Breast epithelium (tissue), 4 donors: ENCODE results near the gene CEP19. TPM values are rescaled to one million over a fixed set of nuclear protein-coding genes. Genes with fewer than 3 reads are reported as not detected.

Experiments
- DNase-seq, 2 donors: peaks; one replicate each; pipeline ENCODE4 v3.0.0-alpha.2; 2019; ENCODE audit warnings: low spot score in 2 of 2
- H3K27ac ChIP-seq, 2 donors: fragments of 200-600 bp; sonication (generic) in 1 of 2; one replicate each; pipeline ENCODE4 v1.5.1; 2016 to 2019; ENCODE audit warnings: mild to moderate bottlenecking in 1 of 2
- H3K27me3 ChIP-seq, 2 donors: fragments of 200-600 bp; sonication (generic) in 1 of 2; one replicate each; pipeline versions ENCODE4 v1.5.1 to v1.6.0; 2017 to 2019; ENCODE audit warnings: control low read depth in 1 of 2, mild to moderate bottlenecking in 1 of 2
- H3K36me3 ChIP-seq: fragments of 200-600 bp; one replicate; pipeline ENCODE4 v1.5.1; 2019
- H3K4me1 ChIP-seq, 2 donors: fragments of 200-600 bp; sonication (generic); one replicate each; pipeline ENCODE4 v1.5.1; 2016 to 2019; ENCODE audit warnings: control low read depth in 1 of 2
- H3K4me3 ChIP-seq, 3 donors: fragments of 200-600 bp; sonication (generic); 1 replicate in 2 of 3; 2 replicates in 1 of 3; pipeline ENCODE4 v1.5.1; 2016 to 2019; ENCODE audit warnings: mild to moderate bottlenecking in 3 of 3, moderate library complexity in 2 of 3
- H3K9me3 ChIP-seq, 2 donors: fragments of 200-600 bp; sonication (generic) in 1 of 2; one replicate each; pipeline ENCODE4 v1.5.1; 2016 to 2019; ENCODE audit warnings: control low read depth in 1 of 2
- CTCF ChIP-seq, 3 donors: fragments of 450-650 bp; IDR thresholded peaks; one replicate each; pipeline ENCODE4 v1.5.1; 2016 to 2017; ENCODE audit warnings: antibody characterized with exemption in 3 of 3, mild to moderate bottlenecking in 3 of 3, moderate library complexity in 3 of 3
- POLR2A ChIP-seq: fragments of 450-650 bp; IDR thresholded peaks from one replicate; pipeline ENCODE4 v1.6.1; 2016; ENCODE audit warnings: antibody characterized with exemption, mild to moderate bottlenecking, moderate library complexity
- POLR2AphosphoS5 ChIP-seq, 3 donors: sonication (generic); formaldehyde crosslinking; IDR thresholded peaks; one replicate each; pipeline ENCODE4 v1.6.1; 2017; ENCODE audit warnings: antibody characterized with exemption in 3 of 3
- intact Hi-C: fragments of 100-400 bp; cut with DNase I; formaldehyde crosslinking; loops from one replicate; pipeline ENCODE4 v1.15.1; 2023; ENCODE audit warnings: low total_unique reads
- total RNA-seq, 3 donors: library from RNA; depleted of rRNA; stranded (reverse); fragments of >200 nt; gene quantifications; one replicate each; pipeline ENCODE4 v1.1.0, GENCODE V29; 2016

Gene CEP19
- total RNA-seq, 3 donors from 2014 or later = 2.1 to 2.6 (median 2.5) TPM

DNA sequence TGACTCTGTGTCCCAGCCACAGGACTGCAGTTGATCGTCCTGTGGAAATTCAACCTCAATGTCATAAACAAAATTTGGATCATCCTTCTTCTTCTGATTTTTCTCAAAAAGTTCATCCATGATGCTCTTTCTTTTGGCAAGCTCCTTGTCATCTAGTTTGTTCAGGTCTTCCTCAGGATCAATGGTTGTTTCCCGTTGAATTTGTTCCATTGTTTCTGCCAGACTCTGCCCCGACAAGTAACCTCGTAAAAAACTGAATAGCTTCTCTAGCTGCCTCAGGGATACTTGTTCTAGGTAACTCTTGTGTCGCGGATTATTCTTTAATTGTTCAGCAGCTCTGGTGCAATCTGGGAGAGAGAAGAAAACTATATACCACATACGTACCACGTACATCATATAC, 4.5 kb downstream of the CEP19 start:
- TF ChIP-seq CTCF (IDR thresholded peaks at IDR 0.05) = no peak
- TF ChIP-seq POLR2A = no peak
- TF ChIP-seq POLR2AphosphoS5 (IDR thresholded peaks at IDR 0.05) = no peak
- intact Hi-C loops = no loop called here
- no peaks in the 10 kb centered on the region for H3K4me1 ChIP-seq

GRCh38 chr3:196706731-196707130, 5.3 kb downstream of the CEP19 start:
- Histone ChIP-seq H3K4me1 (no peaks in the 10 kb centered on the region), H3K27ac (no peak overlapping the region), H3K4me3 (no peak overlapping the region), H3K27me3 (no peaks in the 10 kb centered on the region), H3K9me3 (no peaks in the 10 kb centered on the region), H3K36me3 (no peaks in the 10 kb centered on the region)
- no peak for DNase-seq
- intact Hi-C loops = no loop called here
- no peak for TF ChIP-seq POLR2A
- no peak for TF ChIP-seq CTCF (IDR thresholded peaks at IDR 0.05)
- no peak for TF ChIP-seq POLR2AphosphoS5 (IDR thresholded peaks at IDR 0.05)

More for the DNA sequence above, 4.5 kb downstream of the CEP19 start:
- DNase-seq = no peak
- no peak overlapping the region for H3K4me3 ChIP-seq
- H3K9me3 ChIP-seq = no peaks in the 10 kb centered on the region
- H3K27ac ChIP-seq = no peak overlapping the region
- H3K27me3 ChIP-seq = no peaks in the 10 kb centered on the region
- no peaks in the 10 kb centered on the region for H3K36me3 ChIP-seq

DNA sequence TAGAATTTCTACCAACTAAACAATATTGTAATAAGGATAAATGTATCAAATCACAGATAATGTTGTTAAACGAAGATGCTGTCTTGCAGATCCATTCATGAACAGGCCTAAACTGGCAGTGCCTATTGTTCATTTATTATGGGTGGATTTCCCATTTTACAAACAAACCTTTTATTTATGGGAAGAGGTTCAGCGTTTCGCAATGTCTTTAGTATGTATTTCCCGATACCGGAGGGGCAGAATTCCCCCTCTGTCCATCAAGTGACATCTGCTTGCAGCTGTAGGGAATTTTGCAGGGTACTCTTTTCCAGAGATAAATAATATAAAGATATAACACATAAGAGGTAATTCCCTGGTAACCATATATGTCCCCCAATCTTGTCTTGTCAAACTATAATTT, 5.7 kb downstream of the CEP19 start:
- intact Hi-C loops = no loop called here
- TF ChIP-seq POLR2AphosphoS5 (IDR thresholded peaks at IDR 0.05) (no peak), POLR2A (no peak), CTCF (IDR thresholded peaks at IDR 0.05) (no peak)
- H3K36me3 ChIP-seq = no peaks in the 10 kb centered on the region

GRCh38 chr3:196700801-196701200, 11.2 kb downstream of the CEP19 start:
- no peaks in the 10 kb centered on the region for H3K27me3 ChIP-seq
- H3K27ac ChIP-seq = no peak overlapping the region
- no peak overlapping the region for H3K4me3 ChIP-seq
- no peaks in the 10 kb centered on the region for H3K4me1 ChIP-seq
- TF ChIP-seq CTCF (IDR thresholded peaks at IDR 0.05) (no peak), POLR2A (no peak), POLR2AphosphoS5 (IDR thresholded peaks at IDR 0.05) (no peak)
- intact Hi-C loops = no loop called here
- no peaks in the 10 kb centered on the region for H3K36me3 ChIP-seq
- DNase-seq = no peak
- no peaks in the 10 kb centered on the region for H3K9me3 ChIP-seq

More for the DNA sequence above, 5.7 kb downstream of the CEP19 start:
- H3K9me3 ChIP-seq = no peaks in the 10 kb centered on the region
- DNase-seq = no peak
- H3K27ac ChIP-seq = no peak overlapping the region
- no peak overlapping the region for H3K4me3 ChIP-seq
- H3K4me1 ChIP-seq = no peaks in the 10 kb centered on the region
- no peaks in the 10 kb centered on the region for H3K27me3 ChIP-seq

DNA sequence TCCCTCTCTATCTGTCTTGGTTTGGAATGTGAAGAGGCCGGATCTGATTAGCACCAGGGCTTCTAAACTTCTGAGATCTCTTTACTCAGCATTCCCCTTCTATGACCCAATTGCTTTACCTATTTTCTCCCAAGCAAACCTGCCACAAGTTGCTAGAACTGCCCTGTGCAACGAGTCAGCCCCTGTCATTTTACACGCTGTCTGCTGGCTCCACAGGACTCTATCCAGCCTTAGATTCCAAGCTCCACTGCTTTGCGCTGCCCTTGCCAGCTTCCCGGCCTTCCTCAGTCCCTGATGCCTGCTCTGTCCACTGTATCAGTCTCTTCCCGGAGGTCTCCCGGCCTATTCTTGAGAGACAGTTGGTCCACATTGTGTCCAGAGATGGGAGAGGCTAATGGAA, 12.3 kb downstream of the CEP19 start:
- Histone ChIP-seq H3K36me3 (no peaks in the 10 kb centered on the region), H3K9me3 (no peaks in the 10 kb centered on the region), H3K4me3 (no peak overlapping the region), H3K27ac (no peak overlapping the region), H3K4me1 (no peaks in the 10 kb centered on the region), H3K27me3 (no peaks in the 10 kb centered on the region)
- TF ChIP-seq POLR2A (no peak), CTCF (IDR thresholded peaks at IDR 0.05) (no peak), POLR2AphosphoS5 (IDR thresholded peaks at IDR 0.05) (no peak)
- intact Hi-C loops = no loop called here
- DNase-seq = no peak
